Measurements from ENCODE around the gene DNAJC24.
"Not testable (repeated sequence)": the region's sequence is repeated elsewhere in the genome, so short reads cannot be mapped to it uniquely, and the experiment has no call there.

The DNAJC24 gene, protein sequence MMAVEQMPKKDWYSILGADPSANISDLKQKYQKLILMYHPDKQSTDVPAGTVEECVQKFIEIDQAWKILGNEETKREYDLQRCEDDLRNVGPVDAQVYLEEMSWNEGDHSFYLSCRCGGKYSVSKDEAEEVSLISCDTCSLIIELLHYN

DNA sequence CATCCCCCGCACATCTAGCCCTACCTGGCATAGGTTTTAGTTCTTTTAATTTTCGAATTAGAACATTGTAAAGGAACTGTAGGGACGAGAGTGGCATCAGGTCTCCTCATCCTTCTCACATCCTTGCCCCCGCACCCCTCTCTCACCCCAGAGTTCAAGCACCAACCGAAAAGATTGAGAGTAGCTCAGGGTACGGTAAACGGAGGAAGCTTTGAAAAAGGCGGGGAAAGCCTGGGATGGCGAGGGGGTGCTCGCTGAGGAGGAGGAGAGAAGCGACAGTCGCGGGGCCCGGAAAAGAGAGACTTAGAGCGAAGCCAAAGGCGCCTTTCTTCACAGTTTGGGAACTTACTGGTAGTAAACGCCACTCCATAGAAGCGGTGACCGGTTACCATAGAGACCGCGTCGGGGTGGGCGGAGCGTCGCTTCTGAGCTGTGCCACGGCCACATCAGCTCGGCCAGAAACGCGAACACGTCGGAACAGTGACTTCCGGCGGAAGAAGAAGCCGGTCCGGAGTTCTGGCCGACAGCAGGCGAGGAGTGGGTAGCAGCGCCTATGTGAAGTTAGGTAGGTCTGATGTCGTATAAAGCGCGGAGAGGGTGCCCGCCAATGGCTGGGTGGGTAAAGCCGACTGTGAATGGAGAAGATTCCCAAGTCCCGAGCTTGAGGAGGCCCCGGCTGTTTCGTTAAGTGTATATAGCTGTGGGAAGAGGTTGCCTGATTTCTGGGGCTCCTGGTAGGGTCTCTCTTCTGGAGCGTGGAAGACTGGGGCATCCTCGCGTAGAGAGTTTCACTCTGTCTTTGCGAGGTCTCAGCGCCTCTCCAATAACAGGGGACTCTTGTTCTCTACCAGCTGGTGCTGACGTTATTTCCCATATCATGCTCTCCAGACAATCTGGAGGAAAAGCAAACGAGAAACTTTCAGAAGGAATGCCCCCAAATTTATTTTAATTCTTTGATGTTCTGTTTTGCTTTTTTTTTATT lies at the start of gene DNAJC24, which contains the start of gene DCDC1:
TSS of gene DNAJC24 (plus strand) at position 513 of the 982 bp plus-strand sequence. CDS start 889 bp downstream, outside the sequence.
TSS of gene DCDC1 (minus strand) at position 392 of the 982 bp plus-strand sequence. CDS start 41,459 bp downstream, outside the sequence.
- H3K27me3 Mint-ChIP-seq: no peaks in the 10 kb centered on the region
- DNase-seq: peak; percentile 93
- H3K4me3 Mint-ChIP-seq: peak within 1 kb of the TSS; percentile 99
- H3K36me3 Mint-ChIP-seq (ENCODE audit: low read depth): peaks cover 7% of the 10 kb centered on the region
- H3K27ac Mint-ChIP-seq: peak within 1 kb of the TSS; percentile 96
- no peaks in the 10 kb centered on the region for H3K9me3 Mint-ChIP-seq
- ATAC-seq: peak; percentile 100
- peaks cover 42% of the 10 kb centered on the region for H3K4me1 Mint-ChIP-seq

DNA sequence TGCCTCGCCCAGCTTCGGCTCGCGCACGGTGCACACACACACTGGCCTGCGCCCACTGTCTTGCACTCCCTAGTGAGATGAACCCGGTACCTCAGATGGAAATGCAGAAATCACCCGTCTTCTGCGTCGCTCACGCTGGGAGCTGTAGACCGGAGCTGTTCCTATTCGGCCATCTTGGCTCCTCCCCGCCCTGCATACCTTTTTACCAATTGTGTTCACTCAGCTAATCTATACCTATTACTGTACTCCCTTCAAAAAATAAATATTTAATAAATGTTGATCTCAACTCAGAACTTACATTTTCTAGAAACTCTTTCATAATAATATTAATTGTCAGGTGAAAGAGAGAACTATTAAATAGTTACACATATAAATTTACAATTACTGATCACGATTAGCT lies 48.2 kb upstream of the DNAJC24 start:
- not testable (repeated sequence) for H3K27ac Mint-ChIP-seq; H3K36me3 Mint-ChIP-seq (ENCODE audit: low read depth); DNase-seq; H3K27me3 Mint-ChIP-seq; H3K4me3 Mint-ChIP-seq; H3K9me3 Mint-ChIP-seq; ATAC-seq; H3K4me1 Mint-ChIP-seq

DNA sequence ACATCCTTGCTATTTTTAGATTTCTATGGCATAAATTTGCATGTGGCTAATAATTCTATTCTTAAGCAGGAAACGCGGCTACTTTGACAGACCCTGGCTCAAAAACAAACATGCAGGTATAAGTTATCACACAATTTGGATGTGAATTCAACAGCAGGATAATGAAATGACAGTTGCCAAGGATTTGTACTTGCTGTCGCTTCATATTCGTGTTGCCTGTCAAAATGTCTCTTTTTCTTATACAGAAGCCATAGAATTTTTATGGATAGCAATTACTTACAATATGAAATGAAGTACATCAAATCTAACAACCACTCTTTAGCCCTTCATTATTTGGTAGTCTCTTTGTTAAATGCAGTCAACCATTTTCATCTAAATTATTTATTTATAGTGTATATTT lies 46.5 kb upstream of the DNAJC24 start:
- Mint-ChIP-seq H3K27me3 (no peaks in the 10 kb centered on the region), H3K36me3 (ENCODE audit: low read depth) (no peaks in the 10 kb centered on the region), H3K9me3 (no peaks in the 10 kb centered on the region), H3K27ac (no peak overlapping the region), H3K4me3 (no peak overlapping the region), H3K4me1 (no peaks in the 10 kb centered on the region)
- DNase-seq (no peak), ATAC-seq (no peak)

DNA sequence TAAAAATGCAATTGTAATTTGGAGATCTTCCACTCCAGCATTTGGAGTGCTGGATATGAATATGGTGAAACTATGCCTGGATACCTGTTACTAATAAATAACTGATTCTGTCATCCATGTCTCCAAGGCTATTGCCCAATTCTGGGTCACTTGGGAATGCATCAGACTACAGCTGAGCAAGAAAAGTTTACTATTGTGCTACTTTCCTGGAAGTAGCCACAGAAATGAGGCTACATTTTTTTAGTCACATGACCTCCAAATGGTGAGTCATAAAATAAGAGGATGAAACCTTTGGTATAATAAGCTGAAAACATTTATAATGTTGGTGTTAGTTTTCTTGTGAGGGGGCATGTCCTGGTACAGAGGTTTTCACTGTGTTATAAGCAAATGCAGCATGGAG lies 44.5 kb upstream of the DNAJC24 start:
- H3K27me3 Mint-ChIP-seq: no peaks in the 10 kb centered on the region

DNA sequence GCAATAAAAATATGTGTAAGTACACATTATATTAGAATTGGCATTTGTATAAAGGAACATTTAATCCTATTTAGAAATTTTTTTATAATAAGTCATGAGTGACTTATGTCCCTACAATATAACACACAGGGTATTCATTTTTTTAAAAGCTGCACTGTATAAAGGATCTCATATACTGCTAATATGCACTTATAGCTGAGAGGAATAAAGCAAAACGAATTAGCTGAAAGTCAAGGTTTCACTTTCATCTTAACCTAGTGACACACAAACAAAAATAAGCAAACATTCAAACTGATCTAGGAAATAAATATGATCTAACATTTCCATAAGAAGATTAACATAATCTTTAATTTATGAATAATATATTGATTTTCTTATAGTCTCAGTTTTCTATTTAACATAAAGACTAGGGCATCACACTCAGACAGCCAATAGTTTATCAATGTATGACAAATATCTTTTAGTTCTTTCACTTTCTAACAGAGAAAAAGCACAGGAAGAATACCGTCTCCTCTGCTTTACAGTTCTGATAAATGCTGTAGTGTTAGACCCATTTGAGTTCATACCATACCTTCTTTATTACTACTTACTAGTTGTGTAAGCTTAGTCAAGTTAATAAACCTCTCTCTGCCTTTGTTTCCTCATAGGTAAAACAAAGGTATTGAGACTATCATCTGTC lies 43.1 kb upstream of the DNAJC24 start:
- ATAC-seq (no peak), DNase-seq (no peak)
- no peaks in the 10 kb centered on the region for H3K27me3 Mint-ChIP-seq
- no peak overlapping the region for H3K4me3 Mint-ChIP-seq
- no peaks in the 10 kb centered on the region for H3K36me3 Mint-ChIP-seq (ENCODE audit: low read depth)
- H3K9me3 Mint-ChIP-seq: no peaks in the 10 kb centered on the region
- H3K4me1 Mint-ChIP-seq: no peaks in the 10 kb centered on the region
- no peak overlapping the region for H3K27ac Mint-ChIP-seq

More for the DNA sequence above, 44.5 kb upstream of the DNAJC24 start:
- ATAC-seq: no peak
- no peaks in the 10 kb centered on the region for H3K4me1 Mint-ChIP-seq
- DNase-seq: no peak
- no peak overlapping the region for H3K27ac Mint-ChIP-seq
- no peak overlapping the region for H3K4me3 Mint-ChIP-seq
- no peaks in the 10 kb centered on the region for H3K9me3 Mint-ChIP-seq
- no peaks in the 10 kb centered on the region for H3K36me3 Mint-ChIP-seq (ENCODE audit: low read depth)

DNA sequence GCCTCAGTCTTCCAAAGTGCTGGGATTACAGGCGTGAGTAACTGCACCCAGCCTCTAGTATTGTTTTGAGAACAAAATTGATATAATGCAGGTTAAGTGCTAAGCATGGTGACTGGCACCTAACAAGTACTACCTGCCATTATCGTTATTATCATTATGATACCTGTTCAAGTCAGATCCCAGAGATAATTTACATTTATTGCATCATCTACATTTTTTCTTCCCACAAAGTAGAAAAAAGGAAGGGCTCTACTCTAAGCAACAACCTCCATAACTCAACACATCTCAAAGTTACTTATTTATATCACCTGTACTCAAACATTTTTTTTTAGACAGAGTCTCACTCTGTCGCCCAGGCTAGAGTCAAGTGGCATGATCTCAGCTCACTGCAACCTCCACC lies 42.2 kb upstream of the DNAJC24 start:
- Mint-ChIP-seq H3K36me3 (ENCODE audit: low read depth) (no peaks in the 10 kb centered on the region), H3K27me3 (no peaks in the 10 kb centered on the region), H3K27ac (no peak overlapping the region), H3K9me3 (no peaks in the 10 kb centered on the region), H3K4me1 (no peaks in the 10 kb centered on the region), H3K4me3 (no peak overlapping the region)
- ATAC-seq: no peak
- DNase-seq: no peak

DNA sequence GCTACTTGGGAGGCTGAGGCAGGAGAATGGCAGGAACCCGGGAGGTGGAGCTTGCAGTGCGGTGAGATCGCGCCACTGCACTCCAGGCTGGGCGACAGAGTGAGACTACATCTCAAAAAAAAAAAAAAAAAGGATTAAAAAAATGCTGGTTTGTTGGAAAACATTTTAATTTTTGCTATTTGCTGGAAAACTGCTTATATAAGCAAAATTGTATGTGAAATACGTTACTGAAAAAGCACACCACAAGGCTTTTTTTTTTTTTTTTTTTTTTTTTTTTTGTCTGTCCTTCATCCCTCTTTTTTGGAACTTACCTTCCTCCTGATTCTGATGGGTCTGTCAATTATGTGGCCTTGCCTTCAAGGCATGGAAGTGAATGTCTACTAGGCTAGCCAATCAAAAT lies 41.0 kb upstream of the DNAJC24 start:
- DNase-seq (no peak), ATAC-seq (no peak)
- Mint-ChIP-seq H3K27me3 (peaks cover under 1% of the 10 kb centered on the region), H3K36me3 (ENCODE audit: low read depth) (no peaks in the 10 kb centered on the region), H3K27ac (no peak overlapping the region), H3K4me3 (no peak overlapping the region), H3K4me1 (no peaks in the 10 kb centered on the region), H3K9me3 (no peaks in the 10 kb centered on the region)

DNA sequence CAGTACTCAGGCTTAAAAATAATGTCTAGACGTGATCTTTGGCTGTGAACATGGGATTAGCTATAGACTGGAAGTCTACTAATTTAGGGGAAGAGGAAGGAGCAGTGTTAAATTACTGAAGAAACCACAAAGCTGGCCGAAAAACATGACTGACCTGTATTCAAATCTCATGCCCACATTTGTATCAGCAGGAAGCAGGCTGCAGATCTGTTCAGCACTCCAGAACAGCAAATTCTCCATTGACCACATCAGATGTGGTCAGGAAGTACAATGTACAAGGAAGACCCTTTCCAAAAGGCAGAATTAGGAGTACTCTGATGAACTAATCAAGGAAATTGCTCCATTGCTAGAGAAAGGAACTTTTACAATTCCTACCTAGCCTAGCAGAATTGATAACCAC lies 31.9 kb upstream of the DNAJC24 start:
- Mint-ChIP-seq H3K9me3 (no peaks in the 10 kb centered on the region), H3K4me3 (no peak overlapping the region), H3K27me3 (peaks cover 14% of the 10 kb centered on the region), H3K4me1 (no peaks in the 10 kb centered on the region), H3K36me3 (ENCODE audit: low read depth) (no peaks in the 10 kb centered on the region), H3K27ac (no peak overlapping the region)
- ATAC-seq (no peak), DNase-seq (no peak)

DNA sequence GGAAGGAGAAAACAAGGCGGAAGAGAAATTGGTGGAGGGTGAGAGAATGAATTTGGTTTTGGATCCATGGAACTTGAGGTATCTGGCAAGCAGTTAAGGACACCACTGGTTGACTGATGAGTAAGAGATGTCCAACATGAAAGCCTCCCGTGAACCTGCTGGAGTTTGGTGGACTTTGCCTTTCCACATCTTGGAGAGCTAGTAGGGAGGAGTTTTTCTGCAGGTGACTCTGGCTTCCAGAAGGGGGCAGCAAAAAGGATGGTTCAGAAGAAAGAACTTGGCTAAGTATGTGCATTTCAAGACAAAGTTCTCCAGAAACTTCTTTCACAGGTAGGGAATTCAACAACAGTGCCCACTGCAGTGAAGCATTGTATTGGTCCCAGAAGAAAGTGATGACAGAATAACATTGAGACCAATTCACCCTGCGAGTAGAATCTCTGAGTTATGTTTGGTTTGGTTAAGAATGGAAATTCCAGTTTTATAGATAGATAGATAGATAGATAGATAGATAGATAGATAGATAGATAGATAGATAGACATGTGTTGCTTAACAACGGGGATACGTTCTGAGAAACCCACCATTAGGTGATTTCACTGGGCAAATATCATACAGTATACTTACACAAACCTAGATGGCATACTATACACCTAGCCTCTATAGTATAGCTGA lies 28.6 kb upstream of the DNAJC24 start:
- Mint-ChIP-seq H3K4me1 (no peaks in the 10 kb centered on the region), H3K36me3 (ENCODE audit: low read depth) (no peaks in the 10 kb centered on the region), H3K27me3 (peaks cover 14% of the 10 kb centered on the region), H3K27ac (no peak overlapping the region), H3K4me3 (no peak overlapping the region), H3K9me3 (no peaks in the 10 kb centered on the region)
- DNase-seq: peak; percentile 7
- no peak for ATAC-seq

DNA sequence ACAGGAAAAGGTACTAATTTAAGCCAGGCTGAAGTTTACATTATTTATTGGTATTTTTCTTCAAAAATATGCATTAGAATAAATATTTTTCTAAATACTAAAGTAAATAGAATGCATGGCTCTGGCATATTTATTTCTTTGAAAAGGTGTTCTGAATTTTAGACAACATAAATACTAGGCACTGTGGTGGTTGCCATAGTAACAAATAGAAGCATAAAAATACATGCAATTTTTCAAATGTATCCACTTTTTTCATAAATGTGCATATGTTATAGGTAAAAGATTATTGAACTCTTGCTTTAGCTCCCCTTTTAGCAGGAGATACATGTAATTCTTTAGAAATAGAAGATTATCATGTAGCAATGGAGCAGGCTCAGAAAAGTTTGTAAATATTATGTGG lies 18.5 kb upstream of the DNAJC24 start:
- no peak for ATAC-seq
- Mint-ChIP-seq H3K36me3 (ENCODE audit: low read depth) (no peaks in the 10 kb centered on the region), H3K27ac (no peak overlapping the region), H3K27me3 (peaks cover 5% of the 10 kb centered on the region), H3K9me3 (no peaks in the 10 kb centered on the region), H3K4me1 (no peaks in the 10 kb centered on the region), H3K4me3 (no peak overlapping the region)
- DNase-seq: no peak

DNA sequence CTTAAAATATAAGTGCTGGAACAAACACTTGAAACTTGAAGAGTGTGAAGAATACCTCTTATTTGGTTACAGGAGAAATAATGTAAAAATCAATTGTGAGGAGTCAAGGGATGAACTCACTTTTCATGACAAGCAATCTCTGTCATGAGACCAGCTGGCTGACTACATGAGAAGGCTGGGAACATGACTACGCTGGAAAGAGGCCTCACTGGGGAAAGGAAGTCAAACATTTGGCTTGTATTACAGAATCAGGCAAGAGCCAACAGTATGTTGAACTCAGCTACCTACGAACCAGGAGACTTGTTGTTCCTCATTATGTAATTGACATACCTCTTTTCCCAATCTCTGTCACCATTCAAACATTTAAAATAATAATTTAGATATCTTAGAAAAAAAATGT lies 14.5 kb upstream of the DNAJC24 start:
- no peaks in the 10 kb centered on the region for H3K4me1 Mint-ChIP-seq
- ATAC-seq: no peak
- no peak overlapping the region for H3K4me3 Mint-ChIP-seq
- DNase-seq: no peak
- no peaks in the 10 kb centered on the region for H3K9me3 Mint-ChIP-seq
- H3K27ac Mint-ChIP-seq: no peak overlapping the region
- H3K27me3 Mint-ChIP-seq: peaks cover 5% of the 10 kb centered on the region
- no peaks in the 10 kb centered on the region for H3K36me3 Mint-ChIP-seq (ENCODE audit: low read depth)

DNA sequence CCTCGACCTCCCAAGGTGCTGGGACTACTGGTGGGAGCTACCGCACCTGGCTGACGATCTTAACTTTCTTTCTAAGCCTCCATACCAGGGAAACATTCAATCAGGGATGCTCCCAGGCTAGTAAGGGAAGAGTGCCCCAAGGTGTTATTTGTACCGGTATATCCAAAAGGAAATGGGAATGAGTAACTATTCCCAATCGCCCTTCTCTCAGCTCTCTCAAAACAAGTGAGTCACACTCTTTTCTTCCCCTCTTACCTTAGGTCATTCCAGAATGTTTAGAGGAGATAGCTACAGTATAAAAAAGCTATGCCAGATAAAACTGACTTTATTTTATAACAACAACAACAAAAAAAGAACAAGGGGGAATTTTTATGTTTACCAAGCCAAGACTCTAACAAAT lies 13.8 kb upstream of the DNAJC24 start:
- H3K27ac Mint-ChIP-seq: no peak overlapping the region
- H3K9me3 Mint-ChIP-seq: no peaks in the 10 kb centered on the region
- peaks cover 5% of the 10 kb centered on the region for H3K27me3 Mint-ChIP-seq
- DNase-seq: no peak
- H3K36me3 Mint-ChIP-seq (ENCODE audit: low read depth): no peaks in the 10 kb centered on the region
- H3K4me3 Mint-ChIP-seq: no peak overlapping the region
- no peak for ATAC-seq
- H3K4me1 Mint-ChIP-seq: no peaks in the 10 kb centered on the region

DNA sequence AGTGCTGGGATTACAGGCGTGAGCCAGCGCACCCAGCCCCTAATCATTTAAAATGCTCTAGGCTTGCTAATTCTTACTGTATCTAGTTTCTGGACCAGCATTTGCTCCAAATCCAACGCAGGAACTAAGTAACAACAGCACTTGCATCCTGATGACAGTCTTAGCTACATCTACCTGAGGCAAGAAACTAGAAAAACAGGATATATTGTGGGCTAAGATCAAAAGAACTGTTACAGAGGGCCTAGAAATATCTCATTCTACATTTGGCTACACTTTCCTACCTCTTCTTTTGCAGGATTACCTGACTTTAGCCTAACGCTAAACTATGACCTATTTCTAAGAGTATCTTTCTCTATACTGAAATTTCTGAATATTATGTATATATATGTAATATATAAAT lies 7.9 kb upstream of the DNAJC24 start:
- H3K27me3 Mint-ChIP-seq: no peaks in the 10 kb centered on the region

DNA sequence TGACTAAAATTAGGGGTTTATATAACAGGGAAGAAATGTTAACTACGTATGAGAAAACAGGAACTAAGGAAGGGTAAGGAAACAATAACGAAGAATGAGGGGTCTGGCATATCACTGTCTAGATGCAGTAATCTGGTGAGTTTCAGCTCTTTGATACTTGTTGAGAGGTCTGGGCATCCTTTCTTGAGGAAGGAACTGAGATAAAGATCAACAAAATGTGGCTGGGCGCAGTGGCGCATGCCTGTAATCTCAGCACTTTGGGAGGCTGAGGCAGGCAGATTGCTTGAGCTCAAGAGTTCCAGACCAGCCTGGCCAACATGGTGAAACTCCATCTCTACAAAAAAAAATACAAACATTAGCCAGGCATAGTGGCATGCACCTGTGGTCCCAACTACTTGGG lies 2.9 kb upstream of the DNAJC24 start:
- no peaks in the 10 kb centered on the region for H3K27me3 Mint-ChIP-seq
- ATAC-seq (no peak), DNase-seq (no peak)
- no peak overlapping the region for H3K27ac Mint-ChIP-seq
- no peaks in the 10 kb centered on the region for H3K9me3 Mint-ChIP-seq
- no peak overlapping the region for H3K4me3 Mint-ChIP-seq
- peaks cover 2% of the 10 kb centered on the region for H3K36me3 Mint-ChIP-seq (ENCODE audit: low read depth)
- H3K4me1 Mint-ChIP-seq: peaks cover 38% of the 10 kb centered on the region

More for the DNA sequence above, 7.9 kb upstream of the DNAJC24 start:
- no peak for ATAC-seq
- Mint-ChIP-seq H3K4me3 (no peak overlapping the region), H3K27ac (no peak overlapping the region), H3K4me1 (peaks cover 13% of the 10 kb centered on the region), H3K36me3 (ENCODE audit: low read depth) (no peaks in the 10 kb centered on the region), H3K9me3 (no peaks in the 10 kb centered on the region)
- DNase-seq: no peak

Data from activated naive CD8-positive, alpha-beta T cell treated with anti-CD3 and anti-CD28 coated beads, Interleukin-2, amount 50 U/mL, for 24 hours (primary cell).